Osteocyte (in vitro differentiated cells): ENCODE results near the gene SLFN12. TPM values are rescaled to one million over a fixed set of nuclear protein-coding genes. Genes with fewer than 3 reads are reported as not detected.
A peak's percentile ranks its signal among the peaks of the same experiment; 100 is the strongest.

Experiments
- DNase-seq: peaks from one replicate; pipeline ENCODE4 v3.0.0; 2021; ENCODE audit warnings: mixed read lengths; ENCODE audit not compliant: unreplicated experiment; ENCODE audit errors: extremely low spot score
- H3K27ac Mint-ChIP-seq: one replicate; pipeline ENCODE4 v1.8.0; 2021; ENCODE audit warnings: mild to moderate bottlenecking, mixed read lengths; ENCODE audit not compliant: unreplicated experiment
- H3K27me3 Mint-ChIP-seq: one replicate; pipeline ENCODE4 v1.8.0; 2021; ENCODE audit warnings: mixed read lengths; ENCODE audit not compliant: unreplicated experiment
- H3K36me3 Mint-ChIP-seq: one replicate; pipeline ENCODE4 v1.8.0; 2021; ENCODE audit warnings: mixed read lengths; ENCODE audit not compliant: unreplicated experiment
- H3K4me1 Mint-ChIP-seq: one replicate; pipeline ENCODE4 v1.8.0; 2021; ENCODE audit warnings: mixed read lengths; ENCODE audit not compliant: unreplicated experiment
- H3K4me3 Mint-ChIP-seq: one replicate; pipeline ENCODE4 v1.8.0; 2021; ENCODE audit warnings: mild to moderate bottlenecking, moderate library complexity, mixed read lengths; ENCODE audit not compliant: unreplicated experiment
- H3K9me3 Mint-ChIP-seq: one replicate; pipeline ENCODE4 v1.8.0; 2021; ENCODE audit warnings: mixed read lengths; ENCODE audit not compliant: unreplicated experiment
- total RNA-seq: library from RNA; stranded (reverse); gene quantifications from 2 replicates; pipeline ENCODE4 v1.2.1, GENCODE V29; 2021
- TF ChIP-seq, protein P1 (sequence below): fragments of 200-600 bp; sonication (generic); IDR thresholded peaks from 2 replicates; pipeline ENCODE4 v1.5.0; 2021; ENCODE audit warnings: antibody characterized with exemption, mild to moderate bottlenecking, moderate library complexity

Gene SLFN12
- total RNA-seq, 1 donor from 2014 or later = 24.2 TPM

DNA sequence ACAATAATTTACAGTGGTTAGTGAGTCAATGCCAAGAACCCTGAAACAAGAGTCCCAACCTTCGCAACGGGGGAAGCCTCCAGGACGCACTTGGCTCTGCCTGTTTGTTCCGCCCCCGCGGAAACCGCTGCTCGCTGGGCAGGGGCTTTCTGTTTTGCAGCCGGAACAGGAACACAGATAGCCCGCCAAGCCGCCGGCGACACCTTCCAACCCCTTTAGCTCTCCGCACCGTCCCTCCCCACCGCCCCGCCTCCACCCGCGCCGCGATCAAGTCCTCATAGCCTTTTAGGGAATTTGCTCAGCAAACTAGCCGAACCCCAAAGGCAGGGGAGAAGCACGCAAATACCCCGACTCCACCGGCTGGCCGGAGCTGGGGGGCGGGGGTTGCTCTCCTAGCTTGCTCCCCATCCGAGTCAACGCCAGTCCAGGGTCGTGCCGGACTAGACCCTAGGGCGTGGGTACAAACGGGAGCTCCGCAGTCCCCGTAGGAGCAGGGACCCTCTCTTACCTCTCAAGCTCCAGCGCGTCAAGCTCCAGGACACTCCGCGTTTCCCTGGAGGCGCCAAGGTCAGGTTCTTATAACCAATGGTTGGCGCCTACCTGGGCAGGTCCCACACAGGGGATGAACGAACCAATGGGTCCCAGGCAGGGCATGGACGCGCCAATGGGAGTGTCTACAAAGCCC lies 16.1 kb upstream of the SLFN12 start, which contains the start of gene SLFN13:
TSS of gene SLFN13 (minus strand) at position 553 of the 685 bp plus-strand sequence. CDS start 3,086 bp downstream, outside the sequence.
- DNase-seq = no peak
- H3K27me3 Mint-ChIP-seq = peaks cover 25% of the 10 kb centered on the region

DNA sequence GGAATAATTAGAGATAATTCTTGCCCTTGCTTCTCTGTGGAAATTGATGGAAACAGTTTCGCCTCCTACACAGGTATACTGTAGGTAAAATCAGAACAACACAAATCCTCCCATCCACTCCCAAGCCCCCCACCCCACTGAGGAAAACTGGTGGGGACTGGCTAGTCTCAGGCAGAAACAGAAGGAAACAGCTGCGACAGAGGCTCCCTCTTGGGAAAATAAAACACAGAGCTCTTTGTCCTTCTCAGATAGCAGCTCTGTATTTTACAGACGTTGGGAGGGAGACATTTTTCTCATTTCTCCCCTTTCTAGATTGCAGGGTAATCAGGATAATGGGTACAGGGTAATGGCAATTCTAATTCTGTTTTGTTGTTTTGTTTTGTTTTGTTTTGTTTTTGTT lies 15.2 kb upstream of the SLFN12 start:
- Mint-ChIP-seq H3K4me3 (peak overlapping the region; percentile 42), H3K27ac (no peak overlapping the region), H3K9me3 (no peaks in the 10 kb centered on the region), H3K27me3 (peaks cover 25% of the 10 kb centered on the region), H3K36me3 (no peaks in the 10 kb centered on the region), H3K4me1 (peaks cover 16% of the 10 kb centered on the region)
- TF ChIP-seq, protein P1, sequence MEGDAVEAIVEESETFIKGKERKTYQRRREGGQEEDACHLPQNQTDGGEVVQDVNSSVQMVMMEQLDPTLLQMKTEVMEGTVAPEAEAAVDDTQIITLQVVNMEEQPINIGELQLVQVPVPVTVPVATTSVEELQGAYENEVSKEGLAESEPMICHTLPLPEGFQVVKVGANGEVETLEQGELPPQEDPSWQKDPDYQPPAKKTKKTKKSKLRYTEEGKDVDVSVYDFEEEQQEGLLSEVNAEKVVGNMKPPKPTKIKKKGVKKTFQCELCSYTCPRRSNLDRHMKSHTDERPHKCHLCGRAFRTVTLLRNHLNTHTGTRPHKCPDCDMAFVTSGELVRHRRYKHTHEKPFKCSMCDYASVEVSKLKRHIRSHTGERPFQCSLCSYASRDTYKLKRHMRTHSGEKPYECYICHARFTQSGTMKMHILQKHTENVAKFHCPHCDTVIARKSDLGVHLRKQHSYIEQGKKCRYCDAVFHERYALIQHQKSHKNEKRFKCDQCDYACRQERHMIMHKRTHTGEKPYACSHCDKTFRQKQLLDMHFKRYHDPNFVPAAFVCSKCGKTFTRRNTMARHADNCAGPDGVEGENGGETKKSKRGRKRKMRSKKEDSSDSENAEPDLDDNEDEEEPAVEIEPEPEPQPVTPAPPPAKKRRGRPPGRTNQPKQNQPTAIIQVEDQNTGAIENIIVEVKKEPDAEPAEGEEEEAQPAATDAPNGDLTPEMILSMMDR = no peak
- DNase-seq = no peak

More for the DNA sequence above, 16.1 kb upstream of the SLFN12 start, which contains the start of gene SLFN13:
- TF ChIP-seq, protein P1 = no peak
- no peaks in the 10 kb centered on the region for H3K9me3 Mint-ChIP-seq
- peak within 1 kb of the TSS; percentile 72 for H3K4me3 Mint-ChIP-seq
- H3K27ac Mint-ChIP-seq = no peak within 1 kb of the TSS
- H3K4me1 Mint-ChIP-seq = peaks cover 16% of the 10 kb centered on the region
- H3K36me3 Mint-ChIP-seq = no peaks in the 10 kb centered on the region

DNA sequence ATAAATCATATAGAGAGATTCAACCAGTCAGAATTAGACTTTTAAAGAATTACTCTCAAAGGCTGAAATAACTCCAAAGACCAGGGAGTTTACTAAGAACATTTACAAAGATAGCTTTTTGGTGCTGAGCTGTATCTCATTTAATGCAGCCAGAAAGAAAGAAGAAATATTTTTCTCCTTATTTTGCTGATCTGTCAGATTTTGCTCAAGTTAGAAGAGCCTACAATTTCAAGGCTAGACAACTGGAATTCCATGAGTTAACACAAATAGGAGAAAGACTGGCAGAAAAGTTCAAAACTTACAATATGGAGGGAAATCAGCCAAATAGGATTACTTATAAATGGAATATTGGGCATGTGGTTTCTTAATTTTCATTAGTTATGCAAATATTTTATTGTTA lies 6.1 kb upstream of the SLFN12 start:
- no peaks in the 10 kb centered on the region for H3K9me3 Mint-ChIP-seq
- TF ChIP-seq, protein P1 = no peak
- H3K4me1 Mint-ChIP-seq = peaks cover 12% of the 10 kb centered on the region
- no peak overlapping the region for H3K27ac Mint-ChIP-seq
- DNase-seq = no peak
- H3K36me3 Mint-ChIP-seq = no peaks in the 10 kb centered on the region
- H3K4me3 Mint-ChIP-seq = no peak overlapping the region
- no peaks in the 10 kb centered on the region for H3K27me3 Mint-ChIP-seq

DNA sequence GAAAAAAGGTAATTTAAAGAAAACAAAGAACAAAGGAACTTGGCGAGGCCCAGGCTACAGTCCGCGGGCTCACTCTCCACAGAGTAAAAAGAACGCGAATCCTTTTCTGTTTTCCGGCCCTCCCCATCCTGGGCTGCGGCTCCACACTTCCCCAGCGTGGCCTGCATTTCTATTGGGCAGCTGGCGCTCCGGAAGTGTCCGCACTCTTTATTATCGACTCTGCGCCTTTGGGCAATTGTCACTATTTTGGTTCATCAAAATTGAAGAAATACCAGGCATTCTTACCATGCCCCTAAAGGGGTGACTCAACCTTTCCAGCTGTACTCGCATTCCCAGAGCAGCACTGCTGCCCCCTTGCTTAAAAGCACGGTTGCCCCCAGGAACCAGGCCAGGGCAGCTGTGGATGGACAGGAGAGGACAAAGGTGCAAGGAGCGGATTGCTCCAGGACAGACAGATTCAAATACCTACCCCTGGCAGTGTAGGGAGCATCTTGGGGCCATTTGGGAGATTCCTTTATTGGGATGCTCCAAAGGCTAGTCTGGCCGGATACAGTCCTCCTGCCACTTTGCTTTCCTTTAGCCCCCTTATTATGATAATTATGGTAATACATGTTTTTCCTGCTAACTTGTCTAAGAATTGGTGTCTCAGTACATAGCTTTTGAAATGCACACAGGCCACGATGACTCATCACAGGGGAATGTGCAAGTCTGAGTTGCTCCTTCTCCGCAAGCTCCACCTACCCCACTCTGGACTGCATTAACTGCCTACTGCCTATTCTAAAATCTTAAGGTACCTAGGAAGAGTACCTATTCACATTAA lies 985 bp upstream of the SLFN12 start:
- TF ChIP-seq, protein P1 = peak; percentile 57
- peak; percentile 88 for DNase-seq
- Mint-ChIP-seq H3K4me1 (peaks cover 51% of the 10 kb centered on the region), H3K4me3 (peak overlapping the region; percentile 89), H3K9me3 (no peaks in the 10 kb centered on the region), H3K27ac (peak overlapping the region; percentile 98), H3K36me3 (peaks cover 10% of the 10 kb centered on the region), H3K27me3 (no peaks in the 10 kb centered on the region)

DNA sequence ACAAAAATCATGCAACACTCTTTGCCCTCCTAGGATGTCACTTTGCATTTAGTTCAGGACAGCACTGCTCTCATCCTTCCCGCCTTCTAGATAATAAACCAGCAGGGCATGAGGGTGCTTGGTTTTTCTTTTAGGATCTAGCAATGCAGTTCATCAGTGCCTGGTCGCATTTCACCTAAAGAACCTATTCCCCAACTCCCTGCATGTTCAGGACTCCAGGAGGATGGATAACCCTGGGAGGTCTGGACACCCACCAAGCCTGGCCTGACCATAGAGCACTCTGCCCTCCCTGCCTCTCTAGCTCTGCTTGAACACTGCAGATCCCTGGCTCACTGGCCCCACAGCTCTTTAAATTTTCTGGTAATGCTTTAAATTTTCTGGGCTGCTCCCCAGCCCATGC lies 2.6 kb downstream of the SLFN12 start:
- peaks cover 21% of the 10 kb centered on the region for H3K36me3 Mint-ChIP-seq
- H3K9me3 Mint-ChIP-seq = no peaks in the 10 kb centered on the region
- TF ChIP-seq, protein P1 = no peak
- H3K27ac Mint-ChIP-seq = peak overlapping the region; percentile 41
- no peaks in the 10 kb centered on the region for H3K27me3 Mint-ChIP-seq
- peaks cover 49% of the 10 kb centered on the region for H3K4me1 Mint-ChIP-seq
- no peak overlapping the region for H3K4me3 Mint-ChIP-seq
- no peak for DNase-seq
